GM12878 (cell line): ENCODE measurements around the gene COX5A. TPM values are rescaled to one million over a fixed set of nuclear protein-coding genes. Genes with fewer than 3 reads are reported as not detected.

ENCODE experiments used
- CHD4 ChIP-seq: fragments of 200-600 bp; sonication (generic); IDR thresholded peaks from 2 replicates; pipeline ENCODE4 v1.6.1; 2016; ENCODE audit warnings: mild to moderate bottlenecking
- HDAC2 ChIP-seq: fragments of 200-600 bp; sonication (generic); IDR thresholded peaks from 2 replicates; pipeline ENCODE4 v1.6.1; 2017
- IKZF1 ChIP-seq: fragments of 450-650 bp; conservative IDR thresholded peaks from 2 replicates; pipeline ENCODE4 v1.6.1; 2017; ENCODE audit warnings: antibody characterized with exemption, mild to moderate bottlenecking
- KAT2A ChIP-seq: conservative IDR thresholded peaks from 2 replicates; pipeline ENCODE4 v1.6.1; 2011; ENCODE audit warnings: low read depth, low read length; ENCODE audit not compliant: control insufficient read depth
- MYB ChIP-seq: fragments of 150-350 bp; IDR thresholded peaks from 2 replicates; pipeline ENCODE4 v1.6.1; 2014; ENCODE audit warnings: mild to moderate bottlenecking, low read depth, low read length, borderline replicate concordance
- NBN ChIP-seq: fragments of 450-650 bp; IDR thresholded peaks from 2 replicates; pipeline ENCODE4 v1.6.1; 2016
- NFIC ChIP-seq: IDR thresholded peaks from 2 replicates; pipeline ENCODE4 v1.6.1; 2012; ENCODE audit warnings: low read depth, mild to moderate bottlenecking, inconsistent platforms, low read length, moderate library complexity
- POLR2AphosphoS2 ChIP-seq: IDR thresholded peaks from 2 replicates; pipeline ENCODE4 v1.6.1; 2011; ENCODE audit warnings: low read depth, mild to moderate bottlenecking, low read length, improper control_type of control experiment, moderate library complexity
- RAD51 ChIP-seq: fragments of 450-650 bp; IDR thresholded peaks from 2 replicates; pipeline ENCODE4 v1.6.1; 2016; ENCODE audit warnings: moderate library complexity, mild to moderate bottlenecking, inconsistent platforms
- RELA ChIP-seq: fragments of 450-650 bp; IDR thresholded peaks from 2 replicates; pipeline ENCODE4 v1.8.0; 2014; ENCODE audit warnings: borderline replicate concordance; ENCODE audit not compliant: partially characterized antibody
- REST ChIP-seq: IDR thresholded peaks from 2 replicates; pipeline ENCODE4 v1.6.1; 2012; ENCODE audit warnings: mild to moderate bottlenecking, low read depth, low read length
- RUNX3 ChIP-seq: IDR thresholded peaks from 2 replicates; pipeline ENCODE4 v1.6.1; 2012; ENCODE audit warnings: low read length, inconsistent platforms
- ZBED1 ChIP-seq: IDR thresholded peaks from 2 replicates; pipeline ENCODE4 v1.6.1; 2016; ENCODE audit warnings: borderline replicate concordance
- ZBTB11 ChIP-seq: fragments of 450-650 bp; formaldehyde crosslinking; IDR thresholded peaks from 2 replicates; pipeline ENCODE4 v1.5.0; 2022; ENCODE audit warnings: mild to moderate bottlenecking, missing genetic modification characterization
- ZNF207 ChIP-seq: fragments of 450-650 bp; IDR thresholded peaks from 2 replicates; pipeline ENCODE4 v1.6.1; 2014; ENCODE audit warnings: antibody characterized with exemption, mild to moderate bottlenecking, borderline replicate concordance
- ZNF274 ChIP-seq: IDR thresholded peaks from one replicate; pipeline ENCODE4 v1.8.0; 2011; ENCODE audit not compliant: insufficient read length, insufficient read depth
- ZNF592 ChIP-seq: fragments of 450-650 bp; IDR thresholded peaks from 2 replicates; pipeline ENCODE4 v1.6.1; 2017; ENCODE audit warnings: mild to moderate bottlenecking, moderate library complexity
- polyA plus RNA-seq, 11 experiments: library from polyadenylated mRNA; depleted of rRNA in 4 of 11; unstranded in 6 of 11; stranded (reverse) in 5 of 11; fragments of >200 nt; fragmentation: Nextera tagmentation in 4 of 11; fragmentation: Illumina TruSeq in 1 of 11; extraction: Ambion mirVana in 4 of 11; extraction: Trizol in 1 of 11; gene quantifications; 1 replicate in 1 of 11; 2 replicates in 10 of 11; pipeline versions ENCODE4 v1.2.1 to v1.2.3, GENCODE V29; 2011 to 2016; ENCODE audit warnings: inconsistent platforms in 2 of 11, missing spikeins in 2 of 11, low read depth in 1 of 11
- total RNA-seq, 4 experiments: library from RNA; depleted of rRNA in 3 of 4; stranded (reverse); fragments of >200 nt in 3 of 4; fragmentation: Illumina TruSeq in 1 of 4; extraction: Trizol in 1 of 4; gene quantifications; 2 replicates each; pipeline versions ENCODE4 v1.2.1 to v1.2.3, GENCODE V29; 2013 to 2021
- TF ChIP-seq, protein P1 (sequence below): IDR thresholded peaks from 2 replicates; pipeline ENCODE4 v1.6.1; 2011; ENCODE audit warnings: mild to moderate bottlenecking, low read depth, low read length, moderate library complexity; ENCODE audit not compliant: insufficient replicate concordance

Gene COX5A
- total and polyA plus RNA-seq, 10 of the 15 experiments (the other 5 are each of a cell fraction or from before 2014, with no cell fraction given), result 84.5 to 1,218 (median 392) TPM

DNA sequence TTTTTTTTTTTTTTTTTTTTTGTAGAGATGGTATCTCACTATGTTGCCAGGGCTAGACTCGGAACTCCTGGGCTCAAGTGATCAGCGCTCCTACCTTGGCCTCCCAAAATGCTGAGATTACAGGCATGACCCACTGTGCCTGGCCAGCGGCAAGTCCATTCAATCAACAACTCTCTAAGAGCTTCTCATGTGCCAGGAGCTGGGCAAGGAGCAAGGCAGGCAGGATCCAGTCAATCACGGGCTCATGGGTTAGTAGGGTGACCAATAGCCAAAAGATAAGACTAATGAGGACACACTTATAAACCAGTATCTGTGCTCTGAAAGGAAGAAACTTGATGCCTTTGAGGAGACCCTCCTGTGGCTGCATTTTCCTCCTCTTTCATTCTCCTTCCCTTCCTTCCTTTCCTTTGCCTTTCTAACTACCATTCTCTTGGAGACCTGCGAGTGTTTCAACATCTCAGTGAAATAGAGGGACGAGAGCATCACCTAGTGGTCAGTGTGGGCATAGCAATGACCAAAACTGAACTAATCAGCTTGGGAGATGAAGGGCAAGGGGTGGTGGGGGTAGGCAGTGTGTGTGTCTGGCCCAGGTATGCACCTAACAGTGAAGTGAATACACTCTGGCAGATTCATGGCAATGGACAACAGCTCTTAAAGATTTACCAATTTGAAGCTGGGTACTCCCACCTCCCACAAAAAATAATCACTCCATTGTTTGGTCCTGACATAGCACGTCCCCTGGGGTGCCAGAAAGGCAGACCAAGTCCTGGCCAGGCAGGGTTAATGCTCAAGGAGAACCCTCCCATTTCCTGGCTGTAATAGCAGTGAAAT is 12.4 kb upstream of the COX5A start (continued):
- no peak for TF ChIP-seq ZBTB11
- peak; percentile 45; the same call in 1 of the 2 replicates for TF ChIP-seq RUNX3
- TF ChIP-seq NBN, result 0 out of 2 replicates have a peak, but pooled peaks have one; percentile 39
- no peak for TF ChIP-seq KAT2A
- TF ChIP-seq MYB, result no peak
- no peak for TF ChIP-seq ZBED1
- no peak for TF ChIP-seq REST
- no peak for TF ChIP-seq POLR2AphosphoS2
- no peak for TF ChIP-seq RAD51
- TF ChIP-seq, protein P1, sequence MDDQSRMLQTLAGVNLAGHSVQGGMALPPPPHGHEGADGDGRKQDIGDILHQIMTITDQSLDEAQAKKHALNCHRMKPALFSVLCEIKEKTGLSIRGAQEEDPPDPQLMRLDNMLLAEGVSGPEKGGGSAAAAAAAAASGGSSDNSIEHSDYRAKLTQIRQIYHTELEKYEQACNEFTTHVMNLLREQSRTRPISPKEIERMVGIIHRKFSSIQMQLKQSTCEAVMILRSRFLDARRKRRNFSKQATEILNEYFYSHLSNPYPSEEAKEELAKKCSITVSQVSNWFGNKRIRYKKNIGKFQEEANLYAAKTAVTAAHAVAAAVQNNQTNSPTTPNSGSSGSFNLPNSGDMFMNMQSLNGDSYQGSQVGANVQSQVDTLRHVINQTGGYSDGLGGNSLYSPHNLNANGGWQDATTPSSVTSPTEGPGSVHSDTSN, result no peak
- no peak for TF ChIP-seq IKZF1
- TF ChIP-seq NFIC, result no peak
- no peak for TF ChIP-seq CHD4
- TF ChIP-seq RELA, result peak; percentile 57
- no peak for TF ChIP-seq ZNF592
- no peak for TF ChIP-seq HDAC2
- no peak for TF ChIP-seq ZNF274
- no peak for TF ChIP-seq ZNF207
